ENCODE results near the gene PRIMA1. TPM values are rescaled to one million over a fixed set of nuclear protein-coding genes. Genes with fewer than 3 reads are reported as not detected.
A peak's percentile ranks its signal among the peaks of the same experiment; 100 is the strongest.

The PRIMA1 gene
- polyA plus RNA-seq, 3 donors from 2014 or later, result not detected

DNA sequence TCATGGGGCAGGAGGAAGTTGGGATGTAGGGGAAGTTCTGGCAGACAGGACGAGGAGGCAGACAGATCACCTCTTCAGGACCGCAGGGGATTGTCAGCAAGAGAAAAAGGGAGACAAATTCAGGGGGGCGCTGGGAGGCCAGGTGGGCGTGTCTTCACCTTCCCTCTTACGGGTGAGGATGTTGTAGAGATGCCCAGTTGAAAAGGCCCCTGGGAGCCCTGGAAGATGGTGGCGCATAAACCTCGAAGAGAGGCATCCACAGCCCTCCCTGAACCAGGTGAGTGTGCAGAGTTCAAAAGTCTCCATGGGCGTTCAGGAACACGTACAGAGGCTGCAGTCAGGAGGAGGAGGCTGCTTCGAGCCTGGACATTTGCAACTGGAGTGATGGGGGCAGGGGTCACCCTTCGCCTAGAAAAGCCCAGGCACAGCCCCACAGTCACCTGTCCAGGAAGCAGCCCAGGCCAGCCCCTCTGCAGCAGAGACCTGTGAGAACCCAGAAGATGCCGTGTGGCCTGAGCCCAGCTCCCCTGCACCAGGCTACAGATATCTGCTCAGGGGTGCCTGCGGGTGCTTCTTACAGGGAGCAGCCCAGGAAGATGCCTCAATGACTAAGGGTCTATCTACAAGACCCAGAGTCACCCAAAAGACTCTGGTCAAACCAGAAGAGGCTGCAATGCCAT lies 74.4 kb downstream of the PRIMA1 start:
- Mint-ChIP-seq H3K4me1 (no peaks in the 10 kb centered on the region), H3K27me3 (ENCODE audit: low read depth in 3 of 3) (peaks cover 0 to 7% (median 4%) of the 10 kb centered on the region in 3 donors), H3K4me3 (no peak overlapping the region), H3K9me3 (no peaks in the 10 kb centered on the region), H3K36me3 (no peaks in the 10 kb centered on the region), H3K27ac (no peak overlapping the region)
- DNase-seq, result no peak

DNA sequence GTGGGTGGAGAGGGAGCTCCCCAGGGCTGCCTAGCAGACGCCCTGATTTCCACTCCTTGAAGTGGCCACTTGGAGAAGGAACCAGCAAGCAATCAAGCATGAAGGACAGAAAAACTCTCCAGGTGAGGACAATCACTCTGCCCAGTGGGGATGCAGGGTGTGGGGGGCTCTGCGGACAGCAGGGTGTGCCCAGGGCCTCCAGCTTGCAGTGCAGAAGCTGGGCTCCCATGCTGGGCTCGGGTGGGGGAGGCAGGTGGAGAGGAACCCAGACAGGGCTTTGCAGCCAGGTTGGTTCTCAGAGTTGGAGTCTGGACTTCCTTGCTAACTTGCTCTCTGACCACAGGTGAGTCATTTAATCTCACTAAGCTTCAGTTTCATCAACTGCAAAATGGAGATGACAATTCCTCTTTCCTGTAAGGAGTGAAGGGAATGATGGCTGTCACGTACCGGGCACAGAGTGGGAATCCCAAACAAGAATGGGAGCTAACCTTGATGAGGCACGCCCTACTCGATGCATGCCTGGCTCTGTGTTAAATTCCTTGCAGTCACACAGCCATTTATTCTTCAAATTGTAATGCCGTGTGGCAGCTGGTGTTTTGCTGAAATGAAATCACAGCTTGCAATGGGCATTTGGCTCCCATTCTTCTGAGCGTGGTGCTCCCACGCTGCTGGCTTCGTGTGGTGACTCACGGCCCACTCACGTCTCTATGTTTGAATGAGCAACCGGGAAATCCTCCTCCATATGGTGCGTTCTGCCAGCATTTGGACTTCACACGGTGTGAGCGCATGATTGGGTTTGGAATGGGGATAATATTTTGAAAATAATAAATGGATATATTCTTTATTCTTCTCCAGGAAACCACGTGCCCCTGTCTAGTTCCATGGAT lies 75.2 kb downstream of the PRIMA1 start:
- no peaks in the 10 kb centered on the region for H3K9me3 Mint-ChIP-seq
- H3K27me3 Mint-ChIP-seq (ENCODE audit: low read depth in 3 of 3), result peaks cover 0 to 7% (median 4%) of the 10 kb centered on the region in 3 donors
- no peaks in the 10 kb centered on the region for H3K36me3 Mint-ChIP-seq
- H3K27ac Mint-ChIP-seq, result no peak overlapping the region
- DNase-seq, result no peak
- H3K4me3 Mint-ChIP-seq, result no peak overlapping the region
- H3K4me1 Mint-ChIP-seq, result no peaks in the 10 kb centered on the region

DNA sequence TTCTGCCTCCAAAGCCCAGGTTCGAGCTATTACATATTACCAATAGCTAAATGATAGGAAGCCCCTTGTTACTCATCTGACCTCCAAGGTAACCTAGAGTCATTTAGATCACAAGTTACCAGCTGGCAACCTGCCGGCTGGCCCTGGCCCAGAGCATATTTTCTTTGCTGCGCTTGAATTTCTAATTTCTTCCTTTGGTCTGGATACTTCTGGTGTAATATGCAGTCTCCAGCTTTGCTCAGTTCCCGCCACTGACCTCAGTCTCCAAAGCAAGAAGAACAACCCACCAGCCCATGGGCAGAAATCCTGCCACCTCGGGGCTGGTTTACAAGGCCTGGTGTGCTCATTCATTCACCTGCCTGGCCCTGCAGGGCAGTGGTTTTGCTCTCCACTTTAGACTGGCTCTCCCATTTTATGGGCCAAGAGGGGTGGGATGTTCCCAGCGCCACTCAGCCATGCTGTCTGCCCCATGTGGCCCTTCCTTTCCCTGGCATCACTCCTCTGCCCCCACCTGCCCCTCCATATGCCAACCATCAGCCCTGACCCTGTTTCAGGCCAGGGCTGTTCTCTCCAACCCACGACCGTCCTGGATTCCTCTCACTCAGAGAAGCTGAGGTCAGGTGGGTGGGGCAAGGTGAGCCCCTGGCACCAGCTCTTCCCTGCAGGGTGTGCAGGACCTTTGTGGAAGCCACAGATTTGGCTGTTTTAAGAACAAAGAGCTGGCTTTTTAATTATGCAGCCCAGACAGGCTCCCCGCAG lies 76.0 kb downstream of the PRIMA1 start:
- Mint-ChIP-seq H3K36me3 (no peaks in the 10 kb centered on the region), H3K9me3 (no peaks in the 10 kb centered on the region), H3K27ac (no peak overlapping the region), H3K27me3 (ENCODE audit: low read depth in 3 of 3) (peaks cover 0 to 7% (median 4%) of the 10 kb centered on the region in 3 donors), H3K4me1 (no peaks in the 10 kb centered on the region), H3K4me3 (no peak overlapping the region)
- no peak for DNase-seq

DNA sequence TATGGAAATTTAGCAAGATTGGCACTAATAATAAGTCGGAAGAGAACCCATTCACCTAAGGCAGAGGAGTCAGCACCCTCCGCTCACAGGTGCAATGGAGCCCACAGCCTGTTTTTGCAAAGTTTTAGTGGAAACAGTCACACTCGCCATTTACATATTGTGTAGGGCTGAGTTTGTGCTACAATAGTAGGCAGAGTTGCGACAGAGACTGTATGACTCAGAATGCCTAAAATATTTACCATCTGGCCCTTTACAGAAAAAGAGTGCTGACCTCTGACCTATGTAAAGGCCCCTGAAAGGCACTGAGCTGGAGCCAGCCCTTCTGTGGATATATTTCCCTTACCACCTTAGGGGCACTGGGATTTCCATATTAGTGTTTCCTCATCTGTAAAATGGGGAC lies 79.0 kb downstream of the PRIMA1 start:
- Mint-ChIP-seq H3K9me3 (no peaks in the 10 kb centered on the region), H3K27ac (no peak overlapping the region), H3K4me1 (no peaks in the 10 kb centered on the region), H3K36me3 (no peaks in the 10 kb centered on the region), H3K4me3 (no peak overlapping the region), H3K27me3 (ENCODE audit: low read depth in 3 of 3) (peaks cover 3 to 5% (median 4%) of the 10 kb centered on the region in 3 donors)
- DNase-seq, result no peak

DNA sequence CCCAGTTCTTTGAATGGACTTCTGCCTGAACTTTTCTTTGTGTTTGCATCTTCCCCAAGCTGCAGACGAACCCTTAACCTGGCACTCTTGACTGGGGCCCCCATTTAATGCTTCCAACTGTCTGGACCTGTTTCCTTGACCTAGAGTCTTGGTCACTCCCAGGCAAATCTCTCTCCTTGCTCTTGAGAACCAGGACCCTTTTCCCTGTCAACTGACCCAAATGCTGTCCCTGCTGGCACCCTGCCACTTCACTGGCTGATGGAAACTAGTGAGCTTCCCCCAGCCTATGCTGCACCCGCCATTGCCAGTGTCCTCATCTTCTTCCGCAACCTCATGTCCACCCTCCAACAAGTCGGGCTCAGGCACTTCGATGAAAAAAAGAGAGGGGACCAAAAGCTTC lies 79.5 kb downstream of the PRIMA1 start:
- Mint-ChIP-seq H3K27ac (no peak overlapping the region), H3K9me3 (no peaks in the 10 kb centered on the region)

DNA sequence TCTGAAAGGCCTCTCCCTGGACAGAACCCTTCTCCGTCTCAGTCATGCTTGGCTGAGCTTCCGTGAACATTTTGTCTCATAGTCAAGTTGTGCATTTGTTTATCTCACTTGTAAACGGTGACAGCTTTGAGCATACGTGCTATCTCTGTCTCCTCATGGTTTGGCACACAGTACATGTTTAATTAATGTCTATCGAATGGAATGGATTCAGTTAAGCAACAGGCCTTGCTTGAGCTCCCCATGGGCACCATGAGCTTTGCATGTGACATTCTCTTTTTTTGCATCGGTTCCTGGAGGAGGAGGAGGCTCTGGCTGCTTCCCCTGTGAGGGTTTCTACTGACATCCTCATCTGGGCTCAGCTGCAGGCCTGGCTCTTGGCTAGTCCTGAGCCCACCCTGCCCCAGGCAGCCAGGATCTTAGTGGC lies 80.0 kb downstream of the PRIMA1 start:
- Mint-ChIP-seq H3K27me3 (ENCODE audit: low read depth in 3 of 3) (peaks cover 3 to 5% (median 4%) of the 10 kb centered on the region in 3 donors), H3K36me3 (no peaks in the 10 kb centered on the region), H3K4me1 (no peaks in the 10 kb centered on the region), H3K27ac (no peak overlapping the region), H3K4me3 (no peak overlapping the region), H3K9me3 (no peaks in the 10 kb centered on the region)
- no peak for DNase-seq

More for the DNA sequence above, 79.5 kb downstream of the PRIMA1 start:
- Mint-ChIP-seq H3K27me3 (ENCODE audit: low read depth in 3 of 3) (peaks cover 3 to 5% (median 4%) of the 10 kb centered on the region in 3 donors), H3K36me3 (no peaks in the 10 kb centered on the region), H3K4me3 (no peak overlapping the region), H3K4me1 (no peaks in the 10 kb centered on the region)
- no peak for DNase-seq

DNA sequence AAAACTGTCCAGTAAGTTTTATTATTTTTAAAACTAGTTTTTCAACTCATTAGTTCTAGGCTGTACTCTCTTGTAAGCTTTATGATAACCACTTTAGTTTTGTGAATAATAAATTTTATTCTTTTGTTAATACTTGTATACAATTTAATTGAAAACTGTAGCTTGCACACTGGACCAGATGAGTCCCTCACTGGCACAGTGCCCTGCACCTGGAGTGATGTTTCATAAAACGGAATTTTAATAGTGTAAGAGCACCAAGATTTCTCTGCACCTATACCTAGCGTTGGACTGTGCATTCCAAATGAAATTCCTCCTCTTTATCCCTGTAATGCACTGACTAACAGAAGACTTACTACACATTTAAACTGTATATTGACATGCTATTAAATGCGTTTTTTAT lies 80.8 kb downstream of the PRIMA1 start:
- H3K27ac Mint-ChIP-seq, result no peak overlapping the region
- H3K4me3 Mint-ChIP-seq, result no peak overlapping the region
- no peaks in the 10 kb centered on the region for H3K9me3 Mint-ChIP-seq
- H3K36me3 Mint-ChIP-seq, result no peaks in the 10 kb centered on the region
- no peak for DNase-seq
- H3K4me1 Mint-ChIP-seq, result no peaks in the 10 kb centered on the region
- H3K27me3 Mint-ChIP-seq (ENCODE audit: low read depth in 3 of 3), result peaks cover 5 to 7% (median 6%) of the 10 kb centered on the region in 3 donors

DNA sequence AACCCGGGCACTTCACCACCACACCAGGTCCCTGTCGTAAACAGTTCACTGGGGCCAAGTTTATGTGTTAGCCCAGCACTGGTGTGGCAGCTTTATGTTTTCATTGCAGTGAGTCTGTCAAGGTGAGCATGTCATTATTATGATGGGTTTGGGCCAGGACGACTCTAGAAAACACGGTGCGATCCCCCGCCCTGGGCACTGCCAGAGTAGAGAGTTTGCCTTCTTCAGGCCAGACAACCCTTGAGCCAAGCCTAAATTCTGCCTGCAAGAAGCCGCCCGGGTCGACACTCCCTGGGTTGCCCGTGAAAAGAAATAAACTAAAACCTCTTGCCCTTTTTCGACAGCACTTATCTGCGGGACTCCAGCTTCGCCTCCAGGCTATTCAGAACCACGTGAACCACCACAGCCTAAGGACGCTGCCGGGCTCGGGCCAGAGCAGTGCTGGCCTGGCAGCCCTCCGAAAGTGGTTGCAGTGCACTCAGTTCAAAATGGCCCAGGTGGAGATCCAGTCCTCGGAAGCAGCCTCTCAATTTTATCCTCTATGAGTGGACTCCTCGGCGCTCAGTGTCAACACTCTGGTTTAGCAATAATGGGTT lies 81.8 kb downstream of the PRIMA1 start:
- H3K4me3 Mint-ChIP-seq, result no peak overlapping the region
- H3K36me3 Mint-ChIP-seq, result no peaks in the 10 kb centered on the region
- H3K27ac Mint-ChIP-seq, result no peak overlapping the region
- DNase-seq, result no peak
- H3K27me3 Mint-ChIP-seq (ENCODE audit: low read depth in 3 of 3), result peaks cover 1 to 11% (median 6%) of the 10 kb centered on the region in 3 donors
- no peaks in the 10 kb centered on the region for H3K4me1 Mint-ChIP-seq
- no peaks in the 10 kb centered on the region for H3K9me3 Mint-ChIP-seq

DNA sequence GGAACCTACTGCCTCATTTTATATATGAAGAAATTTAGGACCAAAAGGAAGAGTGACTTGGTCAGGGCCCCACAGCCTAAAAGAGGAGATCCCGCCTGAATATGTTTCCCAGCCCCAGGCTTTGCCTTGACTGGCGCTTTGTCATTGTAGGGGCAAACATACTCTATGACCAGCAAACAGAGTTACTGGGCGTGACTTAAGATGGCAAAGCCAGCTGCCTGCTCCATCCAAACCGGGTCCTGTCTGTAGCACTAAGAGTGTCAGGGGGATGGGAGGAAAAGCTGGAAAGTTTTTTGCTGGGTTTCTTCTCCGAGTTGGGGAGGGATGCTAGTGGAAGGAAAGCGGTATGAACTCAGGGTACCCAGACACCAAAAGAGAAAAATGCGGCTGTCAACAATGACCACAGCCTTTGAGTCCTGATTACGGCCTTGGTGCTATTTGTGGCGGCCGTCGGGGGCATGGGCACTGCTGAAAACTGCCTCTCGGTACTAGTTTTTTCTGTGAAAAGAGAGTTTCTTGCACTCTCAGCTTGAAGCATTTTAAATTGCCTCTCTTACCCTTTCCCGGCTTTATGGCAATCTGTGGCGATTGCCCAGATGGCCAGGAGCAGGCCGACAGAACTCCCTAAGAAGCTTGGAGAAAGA lies 82.7 kb downstream of the PRIMA1 start:
- Mint-ChIP-seq H3K9me3 (peaks cover 0 to 7% (median 0%) of the 10 kb centered on the region in 6 donors), H3K36me3 (no peaks in the 10 kb centered on the region), H3K4me1 (no peaks in the 10 kb centered on the region), H3K27me3 (ENCODE audit: low read depth in 3 of 3) (peaks cover 4 to 13% (median 9%) of the 10 kb centered on the region in 3 donors), H3K4me3 (no peak overlapping the region), H3K27ac (no peak overlapping the region)
- no peak for DNase-seq

DNA sequence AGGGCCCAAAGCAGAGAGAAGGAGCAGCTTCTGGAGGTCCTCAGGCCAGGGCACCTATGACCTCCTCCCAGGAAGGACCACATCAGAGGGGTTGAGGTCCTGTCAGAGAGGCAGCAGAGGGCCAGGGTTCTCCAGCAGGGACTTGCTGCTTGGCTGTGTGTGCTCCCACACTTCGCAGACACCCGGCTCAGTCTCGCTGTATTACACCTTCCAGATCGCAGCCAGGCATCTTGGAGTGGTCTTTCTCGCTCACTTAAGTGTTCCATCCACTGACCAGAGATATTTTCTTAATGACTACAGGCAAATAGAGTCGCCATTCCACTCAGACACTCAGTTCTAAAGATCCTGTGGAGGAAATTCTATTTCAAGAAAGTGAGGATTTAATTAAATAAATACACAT lies 84.3 kb downstream of the PRIMA1 start:
- H3K27me3 Mint-ChIP-seq (ENCODE audit: low read depth in 3 of 3), result peaks cover 6 to 19% (median 9%) of the 10 kb centered on the region in 3 donors
- no peaks in the 10 kb centered on the region for H3K4me1 Mint-ChIP-seq
- no peak overlapping the region for H3K27ac Mint-ChIP-seq
- no peaks in the 10 kb centered on the region for H3K36me3 Mint-ChIP-seq
- DNase-seq, result no peak
- peaks cover 2 to 21% (median 7%) of the 10 kb centered on the region in 6 donors for H3K9me3 Mint-ChIP-seq
- no peak overlapping the region for H3K4me3 Mint-ChIP-seq

DNA sequence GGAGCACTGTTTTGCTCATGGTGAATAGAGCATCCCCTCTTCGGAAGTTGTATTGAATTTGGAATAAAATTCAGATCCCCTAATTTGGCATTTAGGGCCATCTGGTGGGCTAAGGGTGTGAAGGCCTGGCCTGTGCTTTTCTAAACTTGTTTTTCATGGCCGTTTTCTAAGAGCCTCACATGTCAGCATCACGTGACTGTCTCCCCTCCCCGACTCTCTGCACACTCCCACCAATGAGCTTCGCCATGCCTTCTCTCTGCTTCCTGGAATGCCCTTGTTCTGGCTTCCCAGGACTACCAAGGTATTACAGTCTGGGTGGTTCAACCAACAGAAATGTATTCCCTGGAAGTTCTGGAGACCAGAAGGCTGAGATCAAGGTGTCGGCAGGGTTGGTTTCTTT lies 85.3 kb downstream of the PRIMA1 start:
- peaks cover 4 to 21% (median 8%) of the 10 kb centered on the region in 6 donors for H3K9me3 Mint-ChIP-seq
- peaks cover 6 to 19% (median 9%) of the 10 kb centered on the region in 3 donors for H3K27me3 Mint-ChIP-seq (ENCODE audit: low read depth in 3 of 3)
- H3K36me3 Mint-ChIP-seq, result no peaks in the 10 kb centered on the region
- no peak overlapping the region for H3K4me3 Mint-ChIP-seq
- peak overlapping the region in 1 of 6 donors; percentile 6 for H3K27ac Mint-ChIP-seq
- no peaks in the 10 kb centered on the region for H3K4me1 Mint-ChIP-seq
- no peak for DNase-seq

DNA sequence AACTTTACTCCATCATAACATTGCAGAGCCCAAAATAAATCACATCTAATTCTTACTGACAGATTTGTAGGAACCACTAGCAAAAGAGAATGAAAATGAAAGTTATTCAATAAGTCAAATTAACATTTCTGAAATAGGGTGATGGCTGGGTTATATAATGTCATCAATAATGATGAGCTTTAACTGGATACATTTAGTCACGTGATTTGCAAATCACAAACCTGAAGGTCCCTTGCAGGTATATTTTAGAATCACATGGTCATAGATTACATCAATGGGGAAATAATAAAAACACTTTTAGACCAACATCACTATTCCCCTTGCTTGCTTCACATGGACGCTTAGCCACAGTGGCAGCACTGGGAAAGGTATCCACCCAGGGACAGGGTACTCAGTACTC lies 86.7 kb downstream of the PRIMA1 start:
- H3K4me1 Mint-ChIP-seq, result no peaks in the 10 kb centered on the region
- no peaks in the 10 kb centered on the region for H3K36me3 Mint-ChIP-seq
- peaks cover 4 to 21% (median 8%) of the 10 kb centered on the region in 6 donors for H3K9me3 Mint-ChIP-seq
- DNase-seq, result no peak
- peaks cover 6 to 19% (median 11%) of the 10 kb centered on the region in 3 donors for H3K27me3 Mint-ChIP-seq (ENCODE audit: low read depth in 3 of 3)
- H3K27ac Mint-ChIP-seq, result no peak overlapping the region
- no peak overlapping the region for H3K4me3 Mint-ChIP-seq

DNA sequence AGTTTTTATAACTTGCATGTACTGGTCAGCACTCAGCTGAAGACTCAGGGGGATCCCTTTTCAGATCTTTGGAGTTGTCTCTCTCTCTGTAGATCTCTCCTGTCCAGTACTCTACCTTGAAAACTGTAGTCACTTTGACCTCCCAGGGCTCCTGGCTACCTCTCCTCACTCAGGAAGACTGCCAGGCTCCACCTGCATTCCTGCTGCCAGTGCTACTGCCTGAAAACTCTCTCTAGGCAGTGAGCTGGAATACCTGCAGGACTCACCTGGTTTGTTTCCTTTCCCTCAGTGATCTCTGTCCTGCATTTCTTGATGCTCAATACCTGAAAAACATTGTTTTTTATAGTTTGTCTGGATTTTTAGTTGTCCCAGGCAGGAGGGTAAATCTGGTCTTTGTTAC lies 87.4 kb downstream of the PRIMA1 start:
- Mint-ChIP-seq H3K27ac (no peak overlapping the region), H3K4me3 (no peak overlapping the region), H3K27me3 (ENCODE audit: low read depth in 3 of 3) (peaks cover 6 to 19% (median 11%) of the 10 kb centered on the region in 3 donors), H3K4me1 (no peaks in the 10 kb centered on the region), H3K36me3 (no peaks in the 10 kb centered on the region), H3K9me3 (peaks cover 4 to 21% (median 8%) of the 10 kb centered on the region in 6 donors)
- no peak for DNase-seq
